HCT116 (cell line): ENCODE data around the gene NFS1. TPM values are rescaled to one million over a fixed set of nuclear protein-coding genes. Genes with fewer than 3 reads are reported as not detected.

Experiments used
- ATAC-seq: fragments of 200-7000 bp; cut with Tn5 transposase; 2 replicates; pipeline ENCODE4 v1.9.1; 2020; ENCODE audit warnings: mild to moderate bottlenecking, moderate library complexity
- BruUV-seq: library from RNA; stranded (reverse); fragments of 400-500 nt; replicated peaks from 2 replicates; lab custom pipeline; 2021; lab: Mats Ljungman, UMichigan
- CTCF ChIA-PET: fragments of 300-600 bp; sonication (Branson Sonifier 250); formaldehyde crosslinking; loops from one replicate; lab custom pipeline; 2021; ENCODE audit warnings: antibody characterized with exemption; lab: Charles Lee
- POLR2A ChIA-PET: fragments of 300-600, 350-600 bp; sonication (Branson Sonifier 250); formaldehyde crosslinking; loops from one replicate; lab custom pipeline; 2021; ENCODE audit warnings: antibody characterized with exemption; lab: Charles Lee
- RAD21 ChIA-PET, 2 experiments: fragments of 300-600 bp; sonication (Branson Sonifier 250); formaldehyde crosslinking; loops; one replicate each; lab custom pipeline; 2023; ENCODE audit warnings: low total read pairs in 2 of 2; ENCODE audit not compliant: uncharacterized antibody in 2 of 2, unreplicated experiment in 2 of 2, low non-redundant PET in 1 of 2; lab: Charles Lee
- DNase-seq: peaks from one replicate; pipeline ENCODE4 v3.0.0-alpha.2; 2010; ENCODE audit warnings: low read depth, low spot score
- H2AFZ ChIP-seq: fragments of 200-600 bp; shearing (Covaris generic), sonication (generic); 2 replicates; pipeline ENCODE4 v1.6.1; 2017; ENCODE audit warnings: low read depth, mixed run types, mixed read lengths, antibody characterized with exemption, low read length; ENCODE audit not compliant: poor library complexity, severe bottlenecking
- H3K27ac ChIP-seq: 2 replicates; pipeline ENCODE4 v1.5.1; 2012; ENCODE audit warnings: low read depth, low read length
- H3K27me3 ChIP-seq: fragments of 200-600 bp; sonication (generic); 2 replicates; pipeline ENCODE4 v1.6.1; 2016; ENCODE audit warnings: mixed run types, low read length, mixed read lengths; ENCODE audit not compliant: insufficient read depth
- H3K36me3 ChIP-seq, 2 experiments: fragments of 200-500 bp in 1 of 2; fragments of 200-600 bp in 1 of 2; sonication (Bioruptor generic) in 1 of 2; sonication (generic) in 1 of 2; 2 replicates each; pipeline versions ENCODE4 v1.5.1 to v1.6.1; 2014 to 2016; ENCODE audit warnings: low read length in 2 of 2, inconsistent platforms in 1 of 2, mixed read lengths in 1 of 2, mixed run types in 1 of 2; ENCODE audit not compliant: insufficient read depth in 2 of 2, control insufficient read depth in 1 of 2
- H3K4me1 ChIP-seq, 2 experiments: fragments of 200-600 bp in 1 of 2; sonication (generic) in 1 of 2; 2 replicates each; pipeline versions ENCODE4 v1.5.1 to v1.6.1; 2012 to 2017; ENCODE audit warnings: low read length in 2 of 2, inconsistent platforms in 1 of 2, mild to moderate bottlenecking in 1 of 2, mixed read lengths in 1 of 2, mixed run types in 1 of 2, moderate library complexity in 1 of 2; ENCODE audit not compliant: insufficient read depth in 2 of 2, control insufficient read depth in 1 of 2
- H3K4me2 ChIP-seq: fragments of 200-600 bp; sonication (generic); 2 replicates; pipeline ENCODE4 v1.6.1; 2017; ENCODE audit warnings: mixed run types, low read length, mixed read lengths
- H3K4me3 ChIP-seq, 2 experiments: fragments of 200-600 bp in 1 of 2; sonication (generic) in 1 of 2; replicated peaks in 1 of 2; 2 replicates each; pipeline ENCODE4 v1.5.1; 2011 to 2016; ENCODE audit warnings: low read length in 2 of 2, control low read depth in 1 of 2, low read depth in 1 of 2, mild to moderate bottlenecking in 1 of 2, mixed read lengths in 1 of 2, mixed run types in 1 of 2
- H3K79me2 ChIP-seq: fragments of 200-600 bp; sonication (generic); 2 replicates; pipeline ENCODE4 v1.6.1; 2017; ENCODE audit warnings: mild to moderate bottlenecking, mixed run types, low read length, moderate library complexity, mixed read lengths; ENCODE audit not compliant: insufficient read depth
- H3K9ac ChIP-seq: fragments of 200-600 bp; sonication (generic); 2 replicates; pipeline ENCODE4 v1.6.1; 2016; ENCODE audit warnings: low read length, mixed read lengths
- H3K9me2 ChIP-seq: fragments of 200-600 bp; sonication (generic), shearing (Covaris generic); 2 replicates; pipeline ENCODE4 v1.6.1; 2017; ENCODE audit warnings: mixed run types, mild to moderate bottlenecking, moderate library complexity; ENCODE audit not compliant: insufficient read depth
- H3K9me3 ChIP-seq, 2 experiments: fragments of 200-500 bp in 1 of 2; fragments of 200-600 bp in 1 of 2; sonication (Bioruptor generic) in 1 of 2; sonication (generic) in 1 of 2; 2 replicates each; pipeline ENCODE4 v1.6.1; 2014 to 2017; ENCODE audit warnings: low read length in 2 of 2, mixed read lengths in 2 of 2, inconsistent platforms in 1 of 2, low read depth in 1 of 2, mild to moderate bottlenecking in 1 of 2, mixed run types in 1 of 2, moderate library complexity in 1 of 2; ENCODE audit not compliant: control insufficient read depth in 1 of 2, insufficient read depth in 1 of 2
- H4K20me1 ChIP-seq: fragments of 200-600 bp; sonication (generic), shearing (Covaris generic); 2 replicates; pipeline ENCODE4 v1.6.1; 2017; ENCODE audit warnings: mixed run types, mild to moderate bottlenecking, moderate library complexity; ENCODE audit not compliant: insufficient read depth
- CBX3 ChIP-seq: IDR thresholded peaks from 2 replicates; pipeline ENCODE4 v1.6.1; 2012; ENCODE audit warnings: low read depth
- CEBPB ChIP-seq: IDR thresholded peaks from 2 replicates; pipeline ENCODE4 v1.6.1; 2012; ENCODE audit warnings: low read depth
- EGR1 ChIP-seq: IDR thresholded peaks from 2 replicates; pipeline ENCODE4 v1.6.1; 2012; ENCODE audit warnings: low read depth
- ELF1 ChIP-seq: IDR thresholded peaks from 2 replicates; pipeline ENCODE4 v1.6.1; 2012; ENCODE audit warnings: low read depth, borderline replicate concordance
- EZH2phosphoT487 ChIP-seq: fragments of 200-600 bp; IDR thresholded peaks from 2 replicates; pipeline ENCODE4 v1.6.1; 2018; ENCODE audit warnings: antibody characterized with exemption, borderline replicate concordance
- FOSL1 ChIP-seq: IDR thresholded peaks from 2 replicates; pipeline ENCODE4 v1.6.1; 2012; ENCODE audit warnings: low read depth
- MAX ChIP-seq: IDR thresholded peaks from 2 replicates; pipeline ENCODE4 v1.6.1; 2012
- POLR2A ChIP-seq: IDR thresholded peaks from 2 replicates; pipeline ENCODE4 v1.7.0; 2011; ENCODE audit warnings: borderline replicate concordance; ENCODE audit not compliant: insufficient read depth, insufficient read length; ENCODE audit errors: extremely low read depth
- POLR2AphosphoS5 ChIP-seq: IDR thresholded peaks from 2 replicates; pipeline ENCODE4 v1.6.1; 2011; ENCODE audit warnings: mild to moderate bottlenecking, low read depth, low read length, moderate library complexity
- RAD21 ChIP-seq: IDR thresholded peaks from 2 replicates; pipeline ENCODE4 v1.6.1; 2012; ENCODE audit warnings: low read depth, mild to moderate bottlenecking
- REST ChIP-seq: IDR thresholded peaks from 2 replicates; pipeline ENCODE4 v1.6.1; 2012; ENCODE audit warnings: low read depth
- SIN3A ChIP-seq: IDR thresholded peaks from 2 replicates; pipeline ENCODE4 v1.6.1; 2012; ENCODE audit warnings: low read depth
- SP1 ChIP-seq: IDR thresholded peaks from 2 replicates; pipeline ENCODE4 v1.6.1; 2012; ENCODE audit warnings: low read depth
- SRF ChIP-seq: IDR thresholded peaks from 2 replicates; pipeline ENCODE4 v1.6.1; 2012; ENCODE audit warnings: low read depth
- TCF7L2 ChIP-seq: IDR thresholded peaks from 2 replicates; pipeline ENCODE4 v1.7.0; 2011; ENCODE audit warnings: borderline replicate concordance, inconsistent platforms; ENCODE audit not compliant: insufficient read depth, insufficient read length; ENCODE audit errors: extremely low read depth
- ZBTB33 ChIP-seq: IDR thresholded peaks from 2 replicates; pipeline ENCODE4 v1.6.1; 2011; ENCODE audit warnings: mild to moderate bottlenecking, low read length, moderate library complexity; ENCODE audit not compliant: insufficient replicate concordance; ENCODE audit errors: extremely low read depth
- ZFX ChIP-seq: fragments of 450-650 bp; IDR thresholded peaks from 2 replicates; pipeline ENCODE4 v1.6.1; 2017
- intact Hi-C: fragments of 100-400 bp; cut with micrococcal nuclease; formaldehyde crosslinking; loops from 2 replicates; pipeline ENCODE4 v1.10.0; 2022
- total RNA-seq: library from RNA; stranded (reverse); gene quantifications from one replicate; pipeline ENCODE4 v1.2.1, GENCODE V29; 2021; ENCODE audit not compliant: unreplicated experiment

The NFS1 gene
- total RNA-seq, 1 experiment from 2014 or later, result 33.9 TPM

DNA sequence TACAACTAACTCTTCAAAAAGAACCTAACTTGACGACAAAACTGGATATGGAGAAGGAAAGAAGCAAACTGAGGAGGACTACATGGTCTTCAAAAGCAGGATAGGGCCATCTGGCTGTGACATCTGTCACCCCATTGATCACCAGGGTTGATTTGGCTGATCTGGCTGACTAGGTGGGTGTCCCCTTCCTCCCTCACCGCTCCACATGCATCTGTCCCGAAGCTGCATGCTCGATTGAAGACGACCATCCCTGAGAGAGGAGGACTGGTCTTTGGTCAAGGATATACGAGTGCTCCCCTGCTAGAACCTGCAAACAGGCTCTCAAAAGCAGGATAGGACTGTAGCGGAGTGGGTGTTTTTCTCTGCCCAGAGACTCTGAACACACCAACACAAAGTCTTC, 56.1 kb downstream of the NFS1 start (continued):
- TF ChIP-seq REST (no peak), POLR2AphosphoS5 (no peak), TCF7L2 (no peak), SIN3A (no peak)

DNA sequence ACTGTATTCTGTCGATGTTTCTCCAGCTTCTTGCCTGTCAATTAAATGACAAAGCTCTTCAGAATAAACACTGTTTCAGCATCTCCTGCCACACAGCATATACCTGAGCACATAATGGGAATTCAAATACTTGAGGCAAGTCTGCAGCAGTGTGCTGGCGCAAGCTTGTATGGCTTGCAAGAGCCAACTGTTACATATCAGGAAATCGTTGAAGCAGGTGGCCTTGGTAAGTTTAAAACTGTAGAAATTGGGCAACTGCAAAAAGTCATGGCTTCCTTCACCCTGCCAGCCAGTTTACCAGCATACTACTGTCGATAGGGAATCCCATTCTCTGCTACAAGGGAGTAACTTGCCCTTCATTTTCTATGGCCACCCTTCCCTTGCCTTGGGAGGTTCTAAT, 57.4 kb downstream of the NFS1 start:
- Histone ChIP-seq H3K36me3 (no peaks in the 10 kb centered on the region), H4K20me1 (peaks cover 16% of the 10 kb centered on the region; the same call in 1 of the 2 replicates), H3K27me3 (no peaks in the 10 kb centered on the region), H3K79me2 (peaks cover 97% of the 10 kb centered on the region), H2AFZ (no peak overlapping the region), H3K27ac (no peak overlapping the region), H3K4me3 (no peak overlapping the region), H3K9ac (no peak overlapping the region), H3K4me2 (no peak overlapping the region), H3K9me3 (no peaks in the 10 kb centered on the region), H3K4me1 (no peaks in the 10 kb centered on the region), H3K9me2 (no peaks in the 10 kb centered on the region)
- TF ChIP-seq EZH2phosphoT487 (no peak), ELF1 (no peak), RAD21 (no peak), TCF7L2 (no peak), POLR2A (no peak), SRF (no peak), CBX3 (no peak), ZBTB33 (no peak), POLR2AphosphoS5 (no peak), FOSL1 (no peak), MAX (no peak), SP1 (no peak), CEBPB (no peak), EGR1 (no peak), ZFX (no peak)
- ChIA-PET RAD21 (interaction anchor here in 1 of 2 experiments (0.7 kb wide), 1 partner anchor 233 kb away, joined by 3 read pairs; no protein-coding TSS in a partner anchor), POLR2A (no interaction called here), CTCF (no interaction called here)
- intact Hi-C loops, result no loop called here
- DNase-seq (no peak), ATAC-seq (no peak)
- BruUV-seq, result no TSS peak
